ENCODE measurements around the gene ABCC9. TPM values are rescaled to one million over a fixed set of nuclear protein-coding genes. Genes with fewer than 3 reads are reported as not detected.
"Not testable (repeated sequence)": the region's sequence is repeated elsewhere in the genome, so short reads cannot be mapped to it uniquely, and the experiment has no call there.

Gene ABCC9
- polyA plus RNA-seq, 4 donors, result 18.9 to 31.5 (median 22.6) TPM

DNA sequence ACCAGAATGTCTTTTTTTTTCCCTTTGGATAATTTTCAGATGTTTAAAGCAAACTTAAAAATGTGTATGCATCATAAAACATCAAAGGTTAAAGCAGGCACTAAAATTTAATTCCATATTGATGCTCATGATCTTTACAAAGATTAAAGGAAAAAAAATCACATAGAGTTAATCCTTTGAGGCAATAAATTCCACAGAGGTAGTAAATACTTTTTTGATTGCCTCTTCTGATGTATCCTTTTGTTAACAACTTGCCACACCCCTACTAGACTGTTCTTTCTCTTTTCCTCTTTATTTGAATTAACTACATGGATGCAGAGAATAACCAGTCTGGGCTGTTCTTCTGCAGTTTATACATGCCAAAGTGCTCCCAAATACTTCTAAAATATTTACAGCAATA, 121.5 kb downstream of the ABCC9 start:
- DNase-seq (ENCODE audit: low read depth in 4 of 4, low spot score in 3 of 4), result no peak

DNA sequence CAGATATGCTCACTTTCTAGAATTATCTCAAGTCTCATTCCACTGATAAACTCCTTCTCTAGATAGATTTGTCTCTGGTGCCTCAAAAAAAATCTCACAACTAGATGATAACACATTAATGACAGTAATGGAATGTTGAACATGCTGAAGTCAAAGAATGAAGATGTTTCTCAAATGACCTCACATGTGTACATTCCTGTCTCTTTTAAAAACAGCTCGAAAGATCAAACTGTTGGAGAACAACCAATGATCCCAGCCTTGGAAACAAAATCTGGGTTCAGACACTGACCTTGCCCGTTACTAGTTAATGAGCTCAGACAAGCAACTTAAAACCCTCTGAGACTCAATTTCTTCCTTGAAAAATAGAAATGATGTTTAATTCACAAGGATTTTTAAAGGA, 122.0 kb downstream of the ABCC9 start:
- peak in 1 of 4 donors; percentile 35 for DNase-seq (ENCODE audit: low read depth in 4 of 4, low spot score in 3 of 4)

- no peak for DNase-seq (ENCODE audit: low read depth in 4 of 4, low spot score in 3 of 4)
Observed at GRCh38 chr12:21818627-21819026, 122.6 kb downstream of the ABCC9 start.

GRCh38 chr12:21815306-21816062, 125.7 kb downstream of the ABCC9 start:
- no peak for DNase-seq (ENCODE audit: low read depth in 4 of 4, low spot score in 3 of 4)

DNA sequence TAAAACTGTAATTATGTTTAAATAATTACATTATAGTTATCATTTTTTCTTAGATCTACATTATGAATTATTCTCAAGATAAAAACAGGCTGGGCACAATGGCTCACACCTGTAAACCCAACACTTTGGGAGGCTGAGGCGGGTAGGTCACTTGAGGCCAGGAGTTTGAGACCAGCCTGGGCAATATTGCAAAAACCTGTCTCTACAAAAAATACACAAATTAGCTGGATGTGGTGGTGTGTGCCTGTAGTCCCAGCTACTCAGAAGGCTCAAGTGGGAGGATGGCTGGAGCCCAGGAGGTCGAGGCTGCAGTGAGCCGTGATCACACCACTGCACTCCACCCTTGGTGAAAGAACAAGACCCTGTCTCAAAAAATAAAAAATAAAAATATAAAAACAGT, 126.4 kb downstream of the ABCC9 start:
- no peak for DNase-seq (ENCODE audit: low read depth in 4 of 4, low spot score in 3 of 4)

DNA sequence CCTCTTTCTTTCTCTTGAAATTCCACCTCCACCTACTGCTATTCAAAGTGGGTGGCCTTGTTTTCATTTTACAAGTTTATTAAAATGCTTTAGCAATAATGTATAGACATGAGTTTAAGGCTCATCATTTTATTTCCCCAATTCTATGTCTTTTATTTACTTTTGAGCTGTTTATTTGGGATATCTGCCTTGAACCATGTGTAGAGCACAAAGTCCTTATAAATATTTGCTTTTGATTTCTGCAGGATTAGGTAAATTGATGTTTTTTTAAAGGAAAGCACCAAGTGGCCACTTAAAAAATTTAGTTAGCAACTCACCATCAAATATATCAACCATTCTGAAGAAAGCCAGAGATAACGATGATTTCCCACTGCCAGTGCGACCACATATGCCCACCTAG, 126.9 kb downstream of the ABCC9 start:
- DNase-seq (ENCODE audit: low read depth in 4 of 4, low spot score in 3 of 4), result no peak

DNA sequence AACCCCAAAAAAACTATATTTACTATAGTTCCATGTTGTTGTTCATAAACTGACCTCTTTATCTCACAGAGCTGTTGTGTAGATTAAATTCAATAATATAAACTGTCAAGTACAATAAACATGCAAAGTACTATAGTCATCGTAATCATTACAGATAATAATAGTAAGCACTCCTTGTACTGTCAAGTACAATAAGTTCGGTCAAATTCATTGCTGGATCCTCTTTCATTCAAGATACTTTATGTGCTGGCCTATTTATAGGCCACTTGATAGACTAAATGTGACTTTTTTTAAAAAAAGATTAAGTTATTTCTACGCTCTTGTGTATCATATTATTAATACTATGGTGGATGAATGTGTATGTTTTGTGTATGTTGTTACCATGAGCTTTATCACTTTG, 127.5 kb downstream of the ABCC9 start:
- no peak for DNase-seq (ENCODE audit: low read depth in 4 of 4, low spot score in 3 of 4)

- DNase-seq (ENCODE audit: low read depth in 4 of 4, low spot score in 3 of 4), result no peak
Observed at GRCh38 chr12:21813125-21813524, 128.1 kb downstream of the ABCC9 start.

GRCh38 chr12:21812340-21812739, 128.9 kb downstream of the ABCC9 start:
- not testable (repeated sequence) for DNase-seq (ENCODE audit: low read depth in 4 of 4, low spot score in 3 of 4)

DNA sequence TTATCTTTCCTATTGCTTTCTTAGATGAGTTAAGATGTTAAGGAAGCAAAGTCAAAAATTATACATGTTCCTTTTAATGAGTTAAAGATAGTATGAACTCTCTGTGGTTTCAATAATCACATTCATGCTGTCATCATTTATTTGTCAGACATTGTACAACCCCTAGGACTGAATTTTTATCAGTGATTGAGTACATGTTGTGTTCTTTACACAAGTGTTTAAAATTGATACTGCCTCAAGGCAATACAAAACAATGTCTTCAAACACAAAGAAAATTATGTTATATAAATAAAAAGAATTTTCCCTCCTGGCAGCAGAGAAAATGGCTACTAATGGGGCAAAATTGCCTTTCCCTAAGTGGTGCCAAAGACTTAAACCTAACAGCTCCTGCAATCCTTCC, 132.1 kb downstream of the ABCC9 start:
- DNase-seq (ENCODE audit: low read depth in 4 of 4, low spot score in 3 of 4), result no peak

DNA sequence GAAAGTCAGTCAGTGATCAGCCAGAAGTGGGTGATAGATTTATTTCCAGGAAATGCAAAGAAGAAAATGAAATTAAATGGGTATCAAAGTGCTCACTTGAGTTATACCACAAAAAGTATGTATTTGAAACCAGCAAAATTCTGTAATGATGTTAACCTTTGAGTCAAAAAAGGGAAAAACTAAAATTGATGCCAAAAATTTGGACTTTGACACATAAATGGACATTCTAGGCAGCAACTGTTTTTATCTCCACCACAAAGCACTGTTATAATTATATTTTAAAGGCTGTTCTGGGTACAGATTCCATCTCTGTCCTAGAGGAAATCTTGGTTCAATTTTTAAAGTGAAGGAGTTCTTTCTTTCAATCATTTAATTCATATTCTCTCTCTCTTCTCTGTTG, 135.0 kb downstream of the ABCC9 start:
- no peak for DNase-seq (ENCODE audit: low read depth in 4 of 4, low spot score in 3 of 4)

DNA sequence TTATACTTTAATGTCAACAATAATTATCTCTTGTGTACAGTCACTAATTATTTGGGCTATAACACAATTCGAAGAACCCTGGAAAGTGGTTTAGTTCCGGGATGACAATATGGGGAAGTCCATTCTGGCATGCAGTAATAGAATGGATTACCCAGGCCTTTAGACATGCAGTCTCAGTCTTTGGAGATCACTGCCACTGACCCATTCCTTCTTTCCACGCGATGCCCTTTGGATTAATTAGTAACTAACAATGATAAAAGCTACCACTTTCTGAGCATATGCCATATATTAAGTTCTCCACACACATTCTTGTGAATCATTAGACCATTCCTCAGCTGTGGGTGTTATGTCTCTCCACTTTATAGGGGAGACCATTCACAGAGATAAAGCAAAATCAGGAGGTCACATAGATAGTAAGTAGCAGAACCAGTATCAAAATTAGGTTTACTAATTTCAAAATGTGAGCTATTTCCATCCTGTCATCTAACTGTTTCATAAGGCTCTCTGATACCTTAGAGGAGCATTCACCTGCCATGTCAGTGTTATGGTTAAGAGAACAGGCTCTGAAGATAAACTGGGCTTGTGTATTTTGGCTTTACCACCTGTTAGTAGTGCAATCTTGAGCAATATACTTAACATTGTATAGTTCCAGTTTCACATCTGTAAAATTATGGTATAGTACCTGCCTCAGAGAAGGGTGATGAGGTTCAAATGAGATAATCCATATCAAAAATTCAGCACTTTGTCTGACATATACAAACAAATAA, 139.5 kb downstream of the ABCC9 start:
- no peak for DNase-seq (ENCODE audit: low read depth in 4 of 4, low spot score in 3 of 4)

DNA sequence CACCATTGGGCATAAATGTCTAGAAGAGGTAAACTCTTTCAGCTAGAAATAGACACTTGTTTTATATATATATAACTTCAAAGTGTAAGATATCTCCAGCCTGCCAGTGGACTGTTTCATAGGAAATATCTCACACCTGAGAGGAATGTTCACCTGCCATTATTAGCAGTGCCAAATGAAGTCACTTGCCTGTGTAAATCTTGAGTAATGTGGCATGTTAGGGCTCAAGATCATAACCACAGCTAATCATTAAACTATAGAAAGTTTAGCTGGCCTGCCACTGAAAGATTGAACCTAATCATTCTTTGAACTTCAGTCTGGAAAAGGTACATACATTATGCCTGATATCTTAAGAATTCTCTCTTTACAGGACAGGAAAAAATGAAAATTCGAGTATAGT, 141.2 kb downstream of the ABCC9 start:
- no peak for DNase-seq (ENCODE audit: low read depth in 4 of 4, low spot score in 3 of 4)

GRCh38 chr12:21797539-21797938, 143.7 kb downstream of the ABCC9 start:
- DNase-seq (ENCODE audit: low read depth in 4 of 4, low spot score in 3 of 4), result no peak

DNA sequence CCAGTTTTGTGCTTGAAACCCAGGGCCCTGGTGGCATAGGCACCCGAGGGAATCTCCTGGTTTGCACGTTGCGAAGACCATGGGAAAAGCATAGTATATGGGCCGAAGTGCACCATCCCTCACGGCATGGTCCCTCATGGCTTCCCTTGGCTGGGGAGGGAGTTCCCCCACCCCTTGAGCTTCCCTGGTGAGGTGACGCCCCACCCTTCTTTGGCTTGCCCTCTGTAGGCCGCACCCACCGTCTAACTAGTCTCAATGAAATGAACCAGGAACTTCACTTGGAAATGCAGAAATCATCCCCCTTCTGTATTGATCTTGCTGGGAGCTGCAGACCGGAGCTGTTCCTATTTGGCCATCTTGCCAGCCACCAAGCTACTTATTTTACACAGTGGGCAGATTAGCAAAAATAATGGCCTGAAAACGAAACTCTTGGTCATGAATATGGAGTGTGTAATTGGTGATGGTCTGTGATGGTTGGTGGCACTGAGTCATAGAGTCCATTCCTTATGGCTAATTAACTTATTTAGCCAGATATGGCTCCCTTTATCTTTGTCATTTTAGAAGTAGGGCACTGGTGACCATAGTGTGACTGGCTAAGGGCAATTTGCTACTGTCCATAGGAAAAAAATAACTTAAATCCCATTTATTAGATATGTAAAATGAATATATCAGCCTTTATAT, 145.4 kb downstream of the ABCC9 start:
- no peak for DNase-seq (ENCODE audit: low read depth in 4 of 4, low spot score in 3 of 4)

DNA sequence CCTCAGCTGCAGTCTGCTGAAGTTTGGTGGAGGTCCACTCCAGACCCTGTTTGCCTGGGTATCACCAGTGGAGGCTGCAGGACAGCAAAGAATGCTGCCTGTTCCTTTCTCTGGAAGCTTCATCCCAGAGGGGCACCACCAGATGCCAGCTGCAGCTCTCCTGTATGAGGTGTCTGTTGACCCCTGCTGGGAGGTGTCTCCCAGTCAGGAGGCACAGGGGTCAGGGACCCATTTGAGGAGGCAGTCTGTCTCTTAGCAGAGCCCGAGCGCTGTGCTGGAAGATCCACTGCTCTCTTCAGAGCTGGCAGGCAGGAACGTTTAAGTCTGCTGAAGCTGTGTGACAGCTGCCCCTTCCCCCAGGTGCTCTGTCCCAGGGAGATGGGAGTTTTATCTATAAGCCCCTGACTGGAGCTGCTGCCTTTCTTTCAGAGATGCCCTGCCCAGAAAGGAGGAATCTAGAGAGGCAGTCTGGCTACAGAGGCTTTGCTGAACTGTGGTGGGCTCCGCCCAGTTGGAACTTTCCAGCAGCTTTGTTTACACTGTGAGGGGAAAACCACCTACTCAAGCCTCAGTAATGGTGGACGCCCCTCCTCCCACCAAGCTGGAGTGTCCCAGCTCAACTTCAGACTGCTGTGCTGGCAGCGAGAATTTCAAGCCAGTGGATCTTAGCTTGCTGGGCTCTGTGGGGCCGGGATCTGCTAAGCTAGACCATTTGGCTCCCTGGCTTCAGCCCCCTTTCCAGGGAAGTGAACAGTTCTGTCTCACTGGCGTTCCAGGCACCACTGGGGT, 146.2 kb downstream of the ABCC9 start:
- DNase-seq (ENCODE audit: low read depth in 4 of 4, low spot score in 3 of 4), result not testable (repeated sequence)

- DNase-seq (ENCODE audit: low read depth in 4 of 4, low spot score in 3 of 4), result not testable (repeated sequence)
Observed at GRCh38 chr12:21789687-21790086, 151.5 kb downstream of the ABCC9 start.

GRCh38 chr12:21788089-21788983, 152.9 kb downstream of the ABCC9 start:
- no peak for DNase-seq (ENCODE audit: low read depth in 4 of 4, low spot score in 3 of 4)

DNA sequence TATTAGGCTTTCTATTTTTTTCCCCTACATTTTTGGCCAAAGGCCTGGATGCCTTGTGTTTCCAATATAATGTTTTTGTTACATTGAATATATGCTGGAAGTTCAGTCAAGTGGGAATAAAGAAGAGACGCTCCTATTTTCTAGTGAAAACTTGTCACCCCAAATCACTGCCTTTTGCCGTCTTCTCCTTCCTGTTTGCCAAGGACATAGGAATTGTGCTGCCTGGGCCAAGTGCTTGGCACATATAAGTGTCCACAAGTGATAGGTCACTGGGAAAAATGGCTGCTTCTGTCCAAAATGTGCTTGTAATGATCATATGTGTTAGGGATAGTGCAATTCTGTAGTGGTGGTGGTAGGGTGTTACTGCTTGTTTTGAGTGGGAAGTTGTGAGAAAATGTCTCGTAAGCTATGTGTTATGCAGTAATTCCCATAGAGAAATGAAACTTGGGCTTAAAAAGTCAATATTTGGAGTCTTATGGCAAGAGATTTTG, 155.1 kb downstream of the ABCC9 start:
- no peak for DNase-seq (ENCODE audit: low read depth in 4 of 4, low spot score in 3 of 4)

- DNase-seq (ENCODE audit: low read depth in 4 of 4, low spot score in 3 of 4), result not testable (repeated sequence)
Observed at GRCh38 chr12:21782723-21783122, 158.5 kb downstream of the ABCC9 start.

Data from left renal pelvis (tissue), 4 donors.